ENCODE results near the gene ONECUT3.

ONECUT3 gene

DNA sequence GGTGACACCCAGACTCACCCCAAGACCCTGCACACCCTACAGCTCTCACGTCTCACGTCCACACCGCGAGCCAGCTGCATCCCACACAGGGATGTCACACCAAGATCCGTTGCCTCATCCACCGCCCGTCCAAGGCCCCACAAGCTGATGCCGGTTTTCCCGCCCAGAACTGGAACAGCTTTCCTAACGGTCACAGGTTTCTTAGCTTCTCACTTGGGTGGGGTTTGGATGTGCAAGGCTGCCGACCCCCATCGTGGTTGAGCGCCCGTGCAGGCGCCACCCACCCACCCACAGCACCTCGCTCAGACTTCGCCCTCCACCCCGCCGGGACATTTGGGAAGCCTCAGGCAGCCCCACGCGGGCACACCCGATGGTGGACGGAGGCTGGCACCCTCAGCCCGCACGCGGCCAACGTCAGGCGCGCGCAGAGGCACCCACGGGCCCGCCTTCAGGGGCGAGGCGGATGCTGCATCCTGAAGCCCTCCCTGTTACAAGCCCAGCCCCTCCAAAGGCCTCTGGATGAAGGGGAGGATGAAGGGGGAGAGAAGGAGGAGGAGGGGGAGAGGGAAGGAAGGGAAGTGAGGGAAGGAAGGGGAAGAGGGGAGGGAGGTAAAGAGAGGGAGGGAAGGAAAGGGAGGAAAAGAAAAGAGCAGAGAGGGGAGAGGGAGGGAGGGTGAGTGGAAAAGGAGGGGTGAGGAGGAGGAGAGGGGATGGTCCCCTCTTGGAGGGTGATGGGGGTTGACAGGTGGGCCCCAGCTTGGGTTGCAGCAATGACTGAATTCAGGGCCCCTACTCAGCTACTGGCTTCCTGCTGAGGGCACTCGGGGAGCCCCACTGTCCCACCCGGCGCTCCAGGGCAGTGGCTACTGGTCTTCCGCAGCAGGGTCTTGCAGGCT lies 12.8 kb downstream of the ONECUT3 start:
- no peaks in the 10 kb centered on the region for H3K36me3 ChIP-seq (ENCODE audit: low read depth)
- H3K9me3 ChIP-seq (ENCODE audit: severe bottlenecking): peaks cover 3% of the 10 kb centered on the region
- ATAC-seq (ENCODE audit: low read depth) (no peak), DNase-seq (ENCODE audit: low spot score) (no peak)
- H3K27me3 ChIP-seq (ENCODE audit: insufficient read depth, poor library complexity, severe bottlenecking): peaks cover 71% of the 10 kb centered on the region
- no peaks in the 10 kb centered on the region for H3K4me1 ChIP-seq (ENCODE audit: insufficient read depth, poor library complexity, severe bottlenecking)
- TF ChIP-seq CTCF (IDR thresholded peaks at IDR 0.05; ENCODE audit: poor library complexity, severe bottlenecking): no peak
- H3K4me3 ChIP-seq (ENCODE audit: severe bottlenecking): no peak overlapping the region
- no peak overlapping the region for H3K27ac ChIP-seq (ENCODE audit: poor library complexity, severe bottlenecking)

DNA sequence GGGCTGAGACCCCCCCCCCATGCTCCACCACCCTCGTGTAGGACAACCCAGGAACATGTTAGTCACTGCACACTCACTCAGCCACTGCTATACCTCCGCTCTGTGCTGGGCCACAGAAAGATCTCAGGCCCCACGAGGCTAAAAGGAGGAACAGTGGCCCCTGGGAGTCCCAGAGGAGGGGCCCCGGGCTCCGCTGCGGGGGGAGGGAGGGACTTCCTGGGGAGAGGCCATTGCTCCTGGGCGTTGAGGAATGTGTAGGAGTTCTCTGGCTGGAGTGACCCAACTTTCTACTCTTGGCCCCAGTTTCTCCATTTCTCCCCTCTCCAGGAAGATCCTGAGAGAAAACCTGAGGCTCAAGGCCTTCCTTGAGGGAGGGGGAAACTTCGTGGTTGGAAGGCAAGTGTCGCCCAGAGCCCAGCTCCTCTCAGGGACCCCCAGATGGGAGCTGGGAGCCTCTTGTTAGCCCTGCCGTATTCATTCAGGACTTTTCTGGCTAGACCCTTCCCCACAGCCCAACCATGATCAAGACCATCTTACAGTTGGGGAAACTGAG lies 13.6 kb downstream of the ONECUT3 start:
- Histone ChIP-seq H3K9me3 (ENCODE audit: severe bottlenecking) (peaks cover 7% of the 10 kb centered on the region), H3K36me3 (ENCODE audit: low read depth) (no peaks in the 10 kb centered on the region), H3K4me1 (ENCODE audit: insufficient read depth, poor library complexity, severe bottlenecking) (no peaks in the 10 kb centered on the region), H3K4me3 (ENCODE audit: severe bottlenecking) (no peak overlapping the region), H3K27ac (ENCODE audit: poor library complexity, severe bottlenecking) (no peak overlapping the region), H3K27me3 (ENCODE audit: insufficient read depth, poor library complexity, severe bottlenecking) (peaks cover 63% of the 10 kb centered on the region)
- no peak for TF ChIP-seq CTCF (IDR thresholded peaks at IDR 0.05; ENCODE audit: poor library complexity, severe bottlenecking)
- no peak for DNase-seq (ENCODE audit: low spot score)
- ATAC-seq (ENCODE audit: low read depth): no peak

- Histone ChIP-seq H3K9me3 (ENCODE audit: severe bottlenecking) (peaks cover 7% of the 10 kb centered on the region), H3K4me3 (ENCODE audit: severe bottlenecking) (no peak overlapping the region), H3K27me3 (ENCODE audit: insufficient read depth, poor library complexity, severe bottlenecking) (peaks cover 57% of the 10 kb centered on the region), H3K4me1 (ENCODE audit: insufficient read depth, poor library complexity, severe bottlenecking) (no peaks in the 10 kb centered on the region), H3K36me3 (ENCODE audit: low read depth) (no peaks in the 10 kb centered on the region), H3K27ac (ENCODE audit: poor library complexity, severe bottlenecking) (no peak overlapping the region)
- ATAC-seq (ENCODE audit: low read depth): no peak
- DNase-seq (ENCODE audit: low spot score): no peak
- peak; percentile 88 for TF ChIP-seq CTCF (IDR thresholded peaks at IDR 0.05; ENCODE audit: poor library complexity, severe bottlenecking)
These were observed 14.2 kb downstream of the ONECUT3 start for GRCh38 chr19:1767464-1767933.

- ATAC-seq (ENCODE audit: low read depth) (no peak), DNase-seq (ENCODE audit: low spot score) (no peak)
- H3K27me3 ChIP-seq (ENCODE audit: insufficient read depth, poor library complexity, severe bottlenecking): peaks cover 50% of the 10 kb centered on the region
These were observed 14.9 kb downstream of the ONECUT3 start for GRCh38 chr19:1768248-1768647.

More at GRCh38 chr19:1768248-1768647, 14.9 kb downstream of the ONECUT3 start:
- no peaks in the 10 kb centered on the region for H3K36me3 ChIP-seq (ENCODE audit: low read depth)
- TF ChIP-seq CTCF (IDR thresholded peaks at IDR 0.05; ENCODE audit: poor library complexity, severe bottlenecking): no peak
- H3K27ac ChIP-seq (ENCODE audit: poor library complexity, severe bottlenecking): no peak overlapping the region
- H3K4me1 ChIP-seq (ENCODE audit: insufficient read depth, poor library complexity, severe bottlenecking): peaks cover 4% of the 10 kb centered on the region
- no peak overlapping the region for H3K4me3 ChIP-seq (ENCODE audit: severe bottlenecking)
- H3K9me3 ChIP-seq (ENCODE audit: severe bottlenecking): peaks cover 7% of the 10 kb centered on the region

All from RWPE2 (cell line).